SK-N-SH (cell line): ENCODE results near the gene ABCB9.

Source experiments
- CHD2 ChIP-seq: fragments of 150-350 bp; IDR thresholded peaks from 2 replicates; pipeline ENCODE4 v1.6.1; 2018; ENCODE audit warnings: low read length; ENCODE audit not compliant: partially characterized antibody
- EP300 ChIP-seq, 2 experiments: IDR thresholded peaks; 2 replicates each; pipeline versions ENCODE4 v1.4.0 to v1.6.1; 2012; ENCODE audit warnings: borderline replicate concordance in 1 of 2, low read depth in 1 of 2, low read length in 1 of 2
- EZH2phosphoT487 ChIP-seq: fragments of 200-600 bp; sonication (generic); IDR thresholded peaks from 2 replicates; pipeline ENCODE4 v1.6.1; 2017; ENCODE audit warnings: low read depth, mixed run types, mild to moderate bottlenecking, antibody characterized with exemption, moderate library complexity, borderline replicate concordance
- FOXJ3 ChIP-seq: sonication (generic); formaldehyde crosslinking; IDR thresholded peaks from 2 replicates; pipeline ENCODE4 v1.5.1; 2020; ENCODE audit warnings: mild to moderate bottlenecking, missing genetic modification reagents
- GABPA ChIP-seq: IDR thresholded peaks from 2 replicates; pipeline ENCODE4 v1.4.0; 2012; ENCODE audit warnings: low read depth, mild to moderate bottlenecking
- NFIC ChIP-seq: IDR thresholded peaks from 2 replicates; pipeline ENCODE4 v1.4.0; 2012; ENCODE audit warnings: borderline replicate concordance
- POLR2AphosphoS5 ChIP-seq: IDR thresholded peaks from 2 replicates; pipeline ENCODE4 v1.6.1; 2012; ENCODE audit warnings: low read depth, low read length
- RAD21 ChIP-seq: IDR thresholded peaks from 2 replicates; pipeline ENCODE4 v1.6.1; 2012; ENCODE audit warnings: mild to moderate bottlenecking, low read length
- RCOR1 ChIP-seq: fragments of 150-350 bp; IDR thresholded peaks from 2 replicates; pipeline ENCODE4 v1.6.1; 2017; ENCODE audit warnings: antibody characterized with exemption, low read length
- TF ChIP-seq, protein P1 (sequence below): fragments of 200-600 bp; sonication (generic); IDR thresholded peaks from 2 replicates; pipeline ENCODE4 v1.6.1; 2017; ENCODE audit warnings: antibody characterized with exemption, mild to moderate bottlenecking, moderate library complexity
- TF ChIP-seq, protein P2 (sequence below): IDR thresholded peaks from 2 replicates; pipeline ENCODE4 v1.4.0; 2012; ENCODE audit warnings: low read depth

- TF ChIP-seq, protein P1, sequence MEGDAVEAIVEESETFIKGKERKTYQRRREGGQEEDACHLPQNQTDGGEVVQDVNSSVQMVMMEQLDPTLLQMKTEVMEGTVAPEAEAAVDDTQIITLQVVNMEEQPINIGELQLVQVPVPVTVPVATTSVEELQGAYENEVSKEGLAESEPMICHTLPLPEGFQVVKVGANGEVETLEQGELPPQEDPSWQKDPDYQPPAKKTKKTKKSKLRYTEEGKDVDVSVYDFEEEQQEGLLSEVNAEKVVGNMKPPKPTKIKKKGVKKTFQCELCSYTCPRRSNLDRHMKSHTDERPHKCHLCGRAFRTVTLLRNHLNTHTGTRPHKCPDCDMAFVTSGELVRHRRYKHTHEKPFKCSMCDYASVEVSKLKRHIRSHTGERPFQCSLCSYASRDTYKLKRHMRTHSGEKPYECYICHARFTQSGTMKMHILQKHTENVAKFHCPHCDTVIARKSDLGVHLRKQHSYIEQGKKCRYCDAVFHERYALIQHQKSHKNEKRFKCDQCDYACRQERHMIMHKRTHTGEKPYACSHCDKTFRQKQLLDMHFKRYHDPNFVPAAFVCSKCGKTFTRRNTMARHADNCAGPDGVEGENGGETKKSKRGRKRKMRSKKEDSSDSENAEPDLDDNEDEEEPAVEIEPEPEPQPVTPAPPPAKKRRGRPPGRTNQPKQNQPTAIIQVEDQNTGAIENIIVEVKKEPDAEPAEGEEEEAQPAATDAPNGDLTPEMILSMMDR = peak; percentile 57
- TF ChIP-seq NFIC = no peak
- TF ChIP-seq GABPA = no peak
- TF ChIP-seq, protein P2, sequence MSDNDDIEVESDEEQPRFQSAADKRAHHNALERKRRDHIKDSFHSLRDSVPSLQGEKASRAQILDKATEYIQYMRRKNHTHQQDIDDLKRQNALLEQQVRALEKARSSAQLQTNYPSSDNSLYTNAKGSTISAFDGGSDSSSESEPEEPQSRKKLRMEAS = no peak
- TF ChIP-seq RAD21 = peak; percentile 67
- TF ChIP-seq EP300 (IDR thresholded peaks at IDR 0.05; ENCODE audit: borderline replicate concordance in 1 of 2, low read depth in 1 of 2, low read length in 1 of 2) = no peak
- TF ChIP-seq FOXJ3 (CRISPR knock-in tag) = no peak
- TF ChIP-seq EZH2phosphoT487 = no peak
- TF ChIP-seq POLR2AphosphoS5 = no peak
- no peak for TF ChIP-seq CHD2
- no peak for TF ChIP-seq RCOR1
Measured at GRCh38 chr12:122880668-122881067, 85.6 kb downstream of the ABCB9 start.
